H1 (cell line): ENCODE measurements around the gene SYNJ1. TPM values are rescaled to one million over a fixed set of nuclear protein-coding genes. Genes with fewer than 3 reads are reported as not detected.

Source experiments
- CTBP2 ChIP-seq: IDR thresholded peaks from 2 replicates; pipeline ENCODE4 v1.7.0; 2011; ENCODE audit warnings: borderline replicate concordance, mild to moderate bottlenecking, moderate library complexity, mixed read lengths, low read length; ENCODE audit not compliant: insufficient read depth, insufficient read length
- GTF2F1 ChIP-seq: IDR thresholded peaks from 2 replicates; pipeline ENCODE4 v1.6.1; 2012; ENCODE audit warnings: low read depth, low read length, improper control_type of control experiment, borderline replicate concordance
- HDAC2 ChIP-seq, 2 experiments: fragments of 300-600 bp in 1 of 2; sonication (generic) in 1 of 2; IDR thresholded peaks; 2 replicates each; pipeline ENCODE4 v1.6.1; 2011 to 2012; ENCODE audit warnings: low read depth in 2 of 2, low read length in 2 of 2, mild to moderate bottlenecking in 2 of 2, moderate library complexity in 2 of 2, borderline replicate concordance in 1 of 2, inconsistent platforms in 1 of 2
- POU5F1 ChIP-seq: IDR thresholded peaks from 2 replicates; pipeline ENCODE4 v1.6.1; 2011; ENCODE audit warnings: low read depth, mild to moderate bottlenecking, low read length, moderate library complexity
- RFX5 ChIP-seq: IDR thresholded peaks from 2 replicates; pipeline ENCODE4 v1.6.1; 2011; ENCODE audit warnings: low read depth, low read length, improper control_type of control experiment, borderline replicate concordance
- polyA plus RNA-seq, 7 experiments: library from polyadenylated mRNA; depleted of rRNA in 3 of 7; stranded (reverse) in 5 of 7; unstranded in 2 of 7; fragments of >200 nt in 5 of 7; fragments of 200-250 nt in 2 of 7; gene quantifications; 1 replicate in 5 of 7; 2 replicates in 1 of 7; 4 replicates in 1 of 7; pipeline versions ENCODE4 v1.2.1 to v1.2.3, GENCODE V29; 2011 to 2013; ENCODE audit warnings: missing spikeins in 2 of 7, mixed read lengths in 2 of 7
- total RNA-seq: library from RNA; stranded (reverse); fragmentation: NEBNext Ultra II Directional; extraction: Animal tissue kit (Norgen Biotek cat#: 25700); gene quantifications from 2 replicates; pipeline ENCODE4 v1.2.1, GENCODE V29; 2021

The SYNJ1 gene
- total and polyA plus RNA-seq, 2 of the 8 experiments (the other 6 are each of a cell fraction or from before 2014, with no cell fraction given) = 1.3 to 4.3 TPM

DNA sequence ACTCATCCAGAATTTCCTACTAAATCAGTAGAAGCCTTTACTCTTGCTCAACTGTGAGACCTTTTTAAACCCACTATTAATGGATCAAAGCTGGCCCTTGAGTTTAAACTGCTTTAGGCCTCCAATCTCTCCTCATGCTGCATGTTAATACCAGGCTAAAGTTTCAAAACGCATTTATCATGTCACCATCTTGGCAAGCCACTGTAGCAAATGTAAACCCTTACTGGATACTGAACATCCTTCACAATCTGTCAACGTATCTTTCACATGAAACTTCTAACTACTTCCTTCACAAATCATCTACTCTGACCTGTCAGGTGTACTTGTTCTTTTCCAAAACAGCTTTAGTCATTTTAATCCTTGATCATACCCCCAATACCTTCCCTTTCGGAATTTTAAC is 40.7 kb upstream of the SYNJ1 start (continued):
- TF ChIP-seq CTBP2 (no peak), RFX5 (no peak), HDAC2 (IDR thresholded peaks at IDR 0.05; ENCODE audit: borderline replicate concordance in 1 of 2, low read depth in 2 of 2, low read length in 2 of 2) (no peak), GTF2F1 (no peak), POU5F1 (no peak)
